ENCODE measurements around the gene HTD2.
"Not testable (repeated sequence)": the region's sequence is repeated elsewhere in the genome, so short reads cannot be mapped to it uniquely, and the experiment has no call there.

The HTD2 gene

GRCh38 chr3:58329922-58330413 is 23.6 kb downstream of the HTD2 start:
- DNase-seq (ENCODE audit: insufficient read length, low spot score) (no peak), FAIRE-seq (no peak)

GRCh38 chr3:58331593-58332152 is 25.4 kb downstream of the HTD2 start:
- DNase-seq (ENCODE audit: insufficient read length, low spot score) (no peak), FAIRE-seq (peak; percentile 52)

GRCh38 chr3:58332575-58333188 is 26.4 kb downstream of the HTD2 start, which contains the start of gene PXK:
Gene PXK (plus strand): TSS chr3:58332892. CDS start chr3:58332989, 97 bp downstream.
- DNase-seq (ENCODE audit: insufficient read length, low spot score) (peak; percentile 72), FAIRE-seq (peak; percentile 42)

GRCh38 chr3:58333206-58334012 is 27.1 kb downstream of the HTD2 start:
- peak; percentile 82 for FAIRE-seq
- DNase-seq (ENCODE audit: insufficient read length, low spot score), result peak; percentile 56

GRCh38 chr3:58334013-58334321 is 27.6 kb downstream of the HTD2 start:
- DNase-seq (ENCODE audit: insufficient read length, low spot score), result no peak
- no peak for FAIRE-seq

GRCh38 chr3:58334506-58334884 is 28.2 kb downstream of the HTD2 start:
- FAIRE-seq (peak; percentile 52), DNase-seq (ENCODE audit: insufficient read length, low spot score) (no peak)

- DNase-seq (ENCODE audit: insufficient read length, low spot score), result no peak
- no peak for FAIRE-seq
These were observed 29.3 kb downstream of the HTD2 start for GRCh38 chr3:58335652-58335947.

- FAIRE-seq (no peak), DNase-seq (ENCODE audit: insufficient read length, low spot score) (no peak)
These were observed 30.0 kb downstream of the HTD2 start for GRCh38 chr3:58336135-58336882.

- no peak for DNase-seq (ENCODE audit: insufficient read length, low spot score)
These were observed 30.9 kb downstream of the HTD2 start for GRCh38 chr3:58337190-58337589.

GRCh38 chr3:58339146-58339545 is 32.8 kb downstream of the HTD2 start:
- FAIRE-seq; DNase-seq (ENCODE audit: insufficient read length, low spot score): not testable (repeated sequence)

More at GRCh38 chr3:58337190-58337589, 30.9 kb downstream of the HTD2 start:
- FAIRE-seq, result no peak

GRCh38 chr3:58340594-58341244 is 34.4 kb downstream of the HTD2 start:
- DNase-seq (ENCODE audit: insufficient read length, low spot score) (no peak), FAIRE-seq (no peak)

- FAIRE-seq, result no peak
- no peak for DNase-seq (ENCODE audit: insufficient read length, low spot score)
These were observed 35.1 kb downstream of the HTD2 start for GRCh38 chr3:58341376-58341775.

- FAIRE-seq (no peak), DNase-seq (ENCODE audit: insufficient read length, low spot score) (no peak)
These were observed 36.4 kb downstream of the HTD2 start for GRCh38 chr3:58342676-58343075.

- FAIRE-seq (no peak), DNase-seq (ENCODE audit: insufficient read length, low spot score) (no peak)
These were observed 39.1 kb downstream of the HTD2 start for GRCh38 chr3:58345457-58345856.

GRCh38 chr3:58346368-58346767 is 40.0 kb downstream of the HTD2 start:
- no peak for DNase-seq (ENCODE audit: insufficient read length, low spot score)
- FAIRE-seq, result no peak

- DNase-seq (ENCODE audit: insufficient read length, low spot score) (no peak), FAIRE-seq (peak; percentile 48)
These were observed 41.7 kb downstream of the HTD2 start for GRCh38 chr3:58347984-58348383.

- no peak for DNase-seq (ENCODE audit: insufficient read length, low spot score)
- peak; percentile 100 for FAIRE-seq
These were observed 43.7 kb downstream of the HTD2 start for GRCh38 chr3:58349792-58350626.

GRCh38 chr3:58350627-58351013 is 44.3 kb downstream of the HTD2 start:
- no peak for DNase-seq (ENCODE audit: insufficient read length, low spot score)
- no peak for FAIRE-seq

GRCh38 chr3:58351920-58352319 is 45.6 kb downstream of the HTD2 start:
- peak; percentile 49 for FAIRE-seq

GRCh38 chr3:58352626-58353025 is 46.3 kb downstream of the HTD2 start:
- DNase-seq (ENCODE audit: insufficient read length, low spot score) (no peak), FAIRE-seq (no peak)

More at GRCh38 chr3:58351920-58352319, 45.6 kb downstream of the HTD2 start:
- DNase-seq (ENCODE audit: insufficient read length, low spot score), result no peak

Measured in GM19239 (cell line).